Measurements from ENCODE around the gene KCNQ1.

DNA sequence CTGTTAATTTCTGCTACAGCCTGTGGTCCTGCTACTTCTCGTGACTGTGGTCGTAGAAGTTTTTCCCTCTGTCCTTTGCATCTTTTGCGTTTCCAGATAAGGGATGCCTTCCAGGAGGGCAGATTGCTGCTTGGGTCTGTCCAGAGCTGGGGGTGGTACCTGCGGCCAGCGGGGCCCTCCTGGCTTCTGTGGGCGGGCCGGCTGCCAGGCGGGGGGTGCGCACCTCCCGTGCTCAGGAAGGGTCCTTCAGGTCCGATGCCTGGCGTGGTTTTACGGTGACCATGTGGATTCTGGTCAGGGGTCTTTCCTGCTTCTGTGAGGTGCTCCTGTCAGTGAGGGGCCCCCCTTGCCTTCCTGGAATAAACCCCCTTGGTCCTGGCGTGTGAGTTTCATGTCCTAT lies 84.8 kb downstream of the KCNQ1 start:
- TF ChIP-seq CTCF (IDR thresholded peaks at IDR 0.05) (no peak), POLR2A (IDR thresholded peaks at IDR 0.05) (no peak), EP300 (IDR thresholded peaks at IDR 0.05) (no peak)

All from sigmoid colon (tissue), 4 donors.